ENCODE data around the gene GARIN5B. TPM values are rescaled to one million over a fixed set of nuclear protein-coding genes. Genes with fewer than 3 reads are reported as not detected.

Gene GARIN5B
- polyA plus RNA-seq, 1 donor from 2014 or later, result not detected

- H3K27me3 ChIP-seq (ENCODE audit: insufficient read depth, low read depth, low read length), result no peaks in the 10 kb centered on the region
- no peaks in the 10 kb centered on the region for H4K20me1 ChIP-seq (ENCODE audit: insufficient read depth)
- H3K27ac ChIP-seq (ENCODE audit: low read length), result no peak overlapping the region
- TF ChIP-seq RAD21 (conservative IDR thresholded peaks at IDR 0.05), result no peak
- TF ChIP-seq SMC3 (conservative IDR thresholded peaks at IDR 0.05; ENCODE audit: poor library complexity), result no peak
- TF ChIP-seq EP300 (conservative IDR thresholded peaks at IDR 0.05; ENCODE audit: poor library complexity, severe bottlenecking), result no peak
- TF ChIP-seq, protein P1, sequence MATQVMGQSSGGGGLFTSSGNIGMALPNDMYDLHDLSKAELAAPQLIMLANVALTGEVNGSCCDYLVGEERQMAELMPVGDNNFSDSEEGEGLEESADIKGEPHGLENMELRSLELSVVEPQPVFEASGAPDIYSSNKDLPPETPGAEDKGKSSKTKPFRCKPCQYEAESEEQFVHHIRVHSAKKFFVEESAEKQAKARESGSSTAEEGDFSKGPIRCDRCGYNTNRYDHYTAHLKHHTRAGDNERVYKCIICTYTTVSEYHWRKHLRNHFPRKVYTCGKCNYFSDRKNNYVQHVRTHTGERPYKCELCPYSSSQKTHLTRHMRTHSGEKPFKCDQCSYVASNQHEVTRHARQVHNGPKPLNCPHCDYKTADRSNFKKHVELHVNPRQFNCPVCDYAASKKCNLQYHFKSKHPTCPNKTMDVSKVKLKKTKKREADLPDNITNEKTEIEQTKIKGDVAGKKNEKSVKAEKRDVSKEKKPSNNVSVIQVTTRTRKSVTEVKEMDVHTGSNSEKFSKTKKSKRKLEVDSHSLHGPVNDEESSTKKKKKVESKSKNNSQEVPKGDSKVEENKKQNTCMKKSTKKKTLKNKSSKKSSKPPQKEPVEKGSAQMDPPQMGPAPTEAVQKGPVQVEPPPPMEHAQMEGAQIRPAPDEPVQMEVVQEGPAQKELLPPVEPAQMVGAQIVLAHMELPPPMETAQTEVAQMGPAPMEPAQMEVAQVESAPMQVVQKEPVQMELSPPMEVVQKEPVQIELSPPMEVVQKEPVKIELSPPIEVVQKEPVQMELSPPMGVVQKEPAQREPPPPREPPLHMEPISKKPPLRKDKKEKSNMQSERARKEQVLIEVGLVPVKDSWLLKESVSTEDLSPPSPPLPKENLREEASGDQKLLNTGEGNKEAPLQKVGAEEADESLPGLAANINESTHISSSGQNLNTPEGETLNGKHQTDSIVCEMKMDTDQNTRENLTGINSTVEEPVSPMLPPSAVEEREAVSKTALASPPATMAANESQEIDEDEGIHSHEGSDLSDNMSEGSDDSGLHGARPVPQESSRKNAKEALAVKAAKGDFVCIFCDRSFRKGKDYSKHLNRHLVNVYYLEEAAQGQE (IDR thresholded peaks at IDR 0.05; ENCODE audit: borderline replicate concordance), result no peak
- no peak for TF ChIP-seq POLR2AphosphoS5 (IDR thresholded peaks at IDR 0.05)
- no peak for TF ChIP-seq MXI1 (conservative IDR thresholded peaks at IDR 0.05; ENCODE audit: poor library complexity, severe bottlenecking)
- H3K36me3 ChIP-seq (ENCODE audit: insufficient read depth, low read length), result no peaks in the 10 kb centered on the region
- no peak overlapping the region for H3K4me3 ChIP-seq (ENCODE audit: low read length)
- no peak overlapping the region for H3K4me2 ChIP-seq (ENCODE audit: low read length)
- H3K9me2 ChIP-seq (ENCODE audit: insufficient read depth, low read length), result no peaks in the 10 kb centered on the region
- no peak overlapping the region for H2AFZ ChIP-seq (ENCODE audit: low read depth, low read length)
- no peaks in the 10 kb centered on the region for H3K79me2 ChIP-seq (replicated peaks; ENCODE audit: insufficient read depth, low read length)
- H3F3A ChIP-seq (ENCODE audit: insufficient read depth, low read length, poor library complexity, severe bottlenecking), result no peaks in the 10 kb centered on the region
- no peak overlapping the region for H3K9ac ChIP-seq (ENCODE audit: low read length)
- no peaks in the 10 kb centered on the region for H3K9me3 ChIP-seq (ENCODE audit: low read length)
Observed at GRCh38 chr19:55321466-55322137, 41.5 kb downstream of the GARIN5B start.

GRCh38 chr19:55320844-55321419, 42.1 kb downstream of the GARIN5B start:
- TF ChIP-seq, protein P1 (IDR thresholded peaks at IDR 0.05; ENCODE audit: borderline replicate concordance), result no peak
- TF ChIP-seq TAF1 (IDR thresholded peaks at IDR 0.05; ENCODE audit: low read depth) (no peak), RAD21 (conservative IDR thresholded peaks at IDR 0.05) (no peak), EZH2 (IDR thresholded peaks at IDR 0.05; ENCODE audit: borderline replicate concordance, insufficient read depth, low read length, poor library complexity, severe bottlenecking) (no peak), MXI1 (conservative IDR thresholded peaks at IDR 0.05; ENCODE audit: poor library complexity, severe bottlenecking) (no peak), SMC3 (conservative IDR thresholded peaks at IDR 0.05; ENCODE audit: poor library complexity) (no peak), POLR2AphosphoS5 (IDR thresholded peaks at IDR 0.05) (no peak), EP300 (conservative IDR thresholded peaks at IDR 0.05; ENCODE audit: poor library complexity, severe bottlenecking) (no peak)
- TF ChIP-seq, protein P2, sequence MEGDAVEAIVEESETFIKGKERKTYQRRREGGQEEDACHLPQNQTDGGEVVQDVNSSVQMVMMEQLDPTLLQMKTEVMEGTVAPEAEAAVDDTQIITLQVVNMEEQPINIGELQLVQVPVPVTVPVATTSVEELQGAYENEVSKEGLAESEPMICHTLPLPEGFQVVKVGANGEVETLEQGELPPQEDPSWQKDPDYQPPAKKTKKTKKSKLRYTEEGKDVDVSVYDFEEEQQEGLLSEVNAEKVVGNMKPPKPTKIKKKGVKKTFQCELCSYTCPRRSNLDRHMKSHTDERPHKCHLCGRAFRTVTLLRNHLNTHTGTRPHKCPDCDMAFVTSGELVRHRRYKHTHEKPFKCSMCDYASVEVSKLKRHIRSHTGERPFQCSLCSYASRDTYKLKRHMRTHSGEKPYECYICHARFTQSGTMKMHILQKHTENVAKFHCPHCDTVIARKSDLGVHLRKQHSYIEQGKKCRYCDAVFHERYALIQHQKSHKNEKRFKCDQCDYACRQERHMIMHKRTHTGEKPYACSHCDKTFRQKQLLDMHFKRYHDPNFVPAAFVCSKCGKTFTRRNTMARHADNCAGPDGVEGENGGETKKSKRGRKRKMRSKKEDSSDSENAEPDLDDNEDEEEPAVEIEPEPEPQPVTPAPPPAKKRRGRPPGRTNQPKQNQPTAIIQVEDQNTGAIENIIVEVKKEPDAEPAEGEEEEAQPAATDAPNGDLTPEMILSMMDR (IDR thresholded peaks at IDR 0.05; ENCODE audit: poor library complexity, severe bottlenecking), result no peak
- H3K9me3 ChIP-seq (ENCODE audit: low read length), result no peaks in the 10 kb centered on the region
- no peak overlapping the region for H2AFZ ChIP-seq (ENCODE audit: low read depth, low read length)
- H3K4me2 ChIP-seq (ENCODE audit: low read length), result no peak overlapping the region
- H4K20me1 ChIP-seq (ENCODE audit: insufficient read depth), result no peaks in the 10 kb centered on the region
- H3F3A ChIP-seq (ENCODE audit: insufficient read depth, low read length, poor library complexity, severe bottlenecking), result no peaks in the 10 kb centered on the region
- no peak overlapping the region for H3K4me3 ChIP-seq (ENCODE audit: low read length)
- H3K79me2 ChIP-seq (replicated peaks; ENCODE audit: insufficient read depth, low read length), result no peaks in the 10 kb centered on the region
- H3K27me3 ChIP-seq (ENCODE audit: insufficient read depth, low read depth, low read length), result no peaks in the 10 kb centered on the region
- no peaks in the 10 kb centered on the region for H3K36me3 ChIP-seq (ENCODE audit: insufficient read depth, low read length)
- H3K27ac ChIP-seq (ENCODE audit: low read length), result no peak overlapping the region
- H3K9ac ChIP-seq (ENCODE audit: low read length), result no peak overlapping the region
- no peaks in the 10 kb centered on the region for H3K9me2 ChIP-seq (ENCODE audit: insufficient read depth, low read length)
